ENCODE results near the gene CCDC34. TPM values are rescaled to one million over a fixed set of nuclear protein-coding genes. Genes with fewer than 3 reads are reported as not detected.

CCDC34 gene
- polyA plus RNA-seq, 5 donors = 17.2 to 32.9 (median 21.3) TPM

- no peak for DNase-seq
These were observed 32.7 kb upstream of the CCDC34 start for GRCh38 chr11:27395556-27396258.

- no peak for DNase-seq
These were observed 31.8 kb upstream of the CCDC34 start for GRCh38 chr11:27394781-27395228.

DNA sequence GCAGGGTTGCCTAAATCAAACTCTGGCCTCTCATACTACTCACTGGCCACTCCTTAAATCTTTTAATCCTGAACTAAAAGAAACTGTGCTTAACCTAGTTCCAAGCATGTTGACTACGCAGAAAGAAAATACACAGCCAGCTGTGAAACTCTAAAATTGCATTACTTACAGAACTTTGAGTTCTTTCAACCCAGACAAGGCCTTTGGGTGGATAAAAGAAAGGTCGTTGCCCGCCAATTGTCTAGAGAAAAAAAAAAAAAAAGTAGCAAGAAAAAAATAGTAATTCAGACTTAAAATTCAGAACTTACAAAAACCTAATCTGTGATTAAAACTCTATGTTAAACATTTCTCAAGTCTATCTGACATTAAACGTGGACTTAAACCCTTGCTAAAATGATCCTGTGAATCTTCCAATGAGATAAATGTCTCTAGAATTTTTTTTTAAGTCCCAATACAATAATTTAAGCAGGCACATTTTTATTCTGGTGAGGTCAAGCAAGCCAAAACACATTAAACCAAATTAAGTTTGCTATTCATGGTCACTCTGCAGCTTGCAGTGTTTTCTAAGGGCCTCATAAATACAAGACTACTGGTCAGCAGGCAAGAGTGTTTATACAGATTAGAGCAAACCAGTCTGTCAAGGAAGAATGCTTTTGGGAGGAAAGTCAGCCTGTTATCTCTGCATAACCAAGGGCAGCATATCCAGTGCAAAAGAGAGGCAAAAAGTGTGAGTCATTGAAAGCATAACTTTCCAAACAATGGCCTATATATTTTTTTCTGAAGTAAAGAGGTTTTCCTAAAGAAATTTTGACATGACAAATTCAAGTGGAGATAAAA, 29.5 kb upstream of the CCDC34 start:
- no peak for DNase-seq

GRCh38 chr11:27391331-27392015, 28.5 kb upstream of the CCDC34 start:
- no peak for DNase-seq

DNA sequence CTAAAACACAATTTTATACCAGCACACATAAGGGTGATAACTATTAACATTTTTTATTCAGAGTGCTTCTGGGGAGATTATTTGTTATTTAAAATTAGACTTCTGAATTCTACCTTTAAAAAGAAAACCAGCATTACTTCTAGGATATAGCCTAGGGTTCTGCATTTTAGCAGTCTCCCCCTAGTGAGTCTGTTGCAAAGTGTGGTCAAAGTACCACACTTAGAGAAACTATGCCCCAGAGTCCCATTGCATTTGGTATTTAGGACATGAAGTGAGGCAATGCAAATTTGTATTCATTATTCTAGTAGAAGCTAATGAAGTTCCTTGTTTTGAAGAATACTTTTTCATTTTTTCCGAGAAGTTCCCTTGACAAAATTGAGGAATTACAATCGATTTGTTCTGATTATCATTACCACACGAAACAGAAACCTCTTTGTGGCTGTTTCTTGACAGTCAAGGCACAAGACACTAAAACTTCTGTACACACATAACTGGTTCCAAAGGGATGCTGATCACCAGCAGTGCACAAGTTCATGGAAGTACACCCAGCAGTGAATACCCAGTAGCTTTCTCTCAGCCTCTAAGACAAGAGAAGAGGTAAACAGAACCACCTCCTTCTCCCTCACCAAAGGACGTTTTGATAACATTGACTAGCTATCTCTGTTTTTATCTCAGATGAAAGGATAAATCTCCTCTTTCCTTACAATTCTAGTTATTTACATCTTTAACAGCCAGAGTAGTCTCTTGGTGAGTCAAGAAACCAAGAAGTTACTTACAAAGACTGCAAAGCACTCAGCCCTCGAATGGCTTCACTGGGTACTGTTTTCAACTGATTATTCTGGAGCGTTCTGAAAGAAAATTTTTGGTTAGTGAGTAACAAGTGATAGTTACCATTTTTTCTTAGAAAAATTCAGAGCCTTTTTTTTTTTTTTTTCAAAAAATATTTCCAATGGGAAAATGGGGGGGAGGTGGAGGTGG, 27.6 kb upstream of the CCDC34 start:
- DNase-seq = no peak

DNA sequence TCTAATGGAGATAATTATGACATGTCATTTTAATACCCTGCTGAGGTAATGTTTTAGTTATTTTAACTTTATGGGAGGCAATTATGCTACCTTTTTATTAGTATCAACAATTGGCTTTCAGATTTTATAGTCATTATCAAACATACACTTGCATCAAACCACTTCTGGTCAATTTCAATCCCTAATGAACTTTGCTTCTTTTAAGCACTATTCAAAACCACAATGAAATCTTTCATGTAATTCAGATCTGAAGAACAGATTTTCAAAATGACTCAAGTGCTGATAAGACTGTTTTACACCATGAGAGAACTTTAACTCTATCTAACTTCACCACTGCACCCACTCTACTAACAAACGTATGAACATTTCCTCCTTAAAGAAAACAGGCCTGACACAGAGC, 25.9 kb upstream of the CCDC34 start:
- DNase-seq = no peak

- DNase-seq = no peak
These were observed 25.0 kb upstream of the CCDC34 start for GRCh38 chr11:27388001-27388400.

GRCh38 chr11:27387362-27387761, 24.3 kb upstream of the CCDC34 start:
- DNase-seq = no peak

DNA sequence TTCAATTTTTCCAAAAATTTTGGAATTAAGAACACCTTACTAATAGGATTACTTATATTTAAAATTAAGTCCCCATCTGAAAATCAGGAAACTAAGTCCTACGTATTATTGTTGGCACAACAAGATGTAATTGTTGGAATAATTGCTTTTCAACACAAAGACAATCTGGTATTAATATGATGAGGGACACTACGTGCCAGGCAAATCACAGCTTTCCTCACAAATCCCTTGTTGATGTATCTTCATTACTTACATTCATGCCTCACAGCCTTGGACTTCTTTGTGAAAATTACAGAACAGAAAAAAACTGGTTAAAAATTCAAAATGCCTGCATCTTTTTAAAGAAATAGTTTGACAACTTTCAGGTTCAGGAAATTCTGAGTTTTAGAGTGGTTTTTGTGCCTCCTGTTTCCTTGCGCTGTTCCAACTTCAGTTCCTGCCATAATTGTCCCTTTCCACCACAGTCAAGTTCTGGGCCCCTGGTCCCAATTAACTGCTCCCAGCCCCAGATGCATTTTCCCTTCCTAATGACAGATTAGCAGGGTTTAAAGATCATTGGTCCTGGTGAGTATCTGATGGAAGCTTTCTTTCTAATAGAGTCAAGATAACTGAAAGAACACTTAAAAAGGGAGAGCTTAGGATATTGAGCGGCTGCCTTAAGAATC, 23.3 kb upstream of the CCDC34 start:
- DNase-seq = no peak

DNA sequence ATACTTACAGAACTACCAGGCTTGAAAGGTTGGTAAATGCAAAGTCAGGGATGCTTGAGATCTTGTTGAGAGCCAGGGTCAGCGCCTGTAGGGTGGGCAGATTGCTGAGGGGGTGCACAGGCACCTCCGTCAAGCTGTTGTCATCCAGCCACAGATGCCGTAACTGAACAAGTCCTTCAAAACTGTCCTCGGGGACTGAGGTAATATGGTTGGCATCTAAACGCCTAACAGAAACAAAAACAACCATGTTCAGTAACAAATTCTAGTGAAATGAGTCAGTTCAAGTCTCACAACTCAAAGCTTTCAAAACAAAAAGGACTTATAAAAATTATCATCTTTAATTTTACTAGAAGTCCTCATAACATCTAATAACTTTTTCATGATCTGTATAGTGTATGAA, 22.2 kb upstream of the CCDC34 start:
- no peak for DNase-seq

DNA sequence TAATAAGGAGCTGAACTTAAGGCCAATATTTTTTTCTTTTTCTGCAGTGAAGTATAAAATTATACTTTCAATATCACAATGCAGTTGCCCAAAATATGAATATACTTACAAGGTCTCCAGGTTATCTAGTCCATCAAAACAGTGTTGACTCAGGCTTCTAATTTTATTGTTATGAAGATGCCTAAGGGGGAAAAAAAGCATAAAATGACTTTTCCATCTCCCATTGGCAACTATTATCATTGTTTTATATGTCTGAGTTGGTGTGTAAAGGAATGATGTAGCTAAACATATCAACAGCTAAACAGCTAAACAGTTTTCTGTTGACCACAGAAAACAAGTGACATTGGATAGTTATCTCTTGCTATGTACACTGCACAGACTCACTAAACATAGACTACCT, 21.2 kb upstream of the CCDC34 start:
- DNase-seq = no peak

- no peak for DNase-seq
These were observed 20.6 kb upstream of the CCDC34 start for GRCh38 chr11:27383645-27384044.

GRCh38 chr11:27381238-27381666, 18.2 kb upstream of the CCDC34 start:
- no peak for DNase-seq

- no peak for DNase-seq
These were observed 17.8 kb upstream of the CCDC34 start for GRCh38 chr11:27380771-27381170.

GRCh38 chr11:27379449-27379848, 16.4 kb upstream of the CCDC34 start:
- DNase-seq = no peak

DNA sequence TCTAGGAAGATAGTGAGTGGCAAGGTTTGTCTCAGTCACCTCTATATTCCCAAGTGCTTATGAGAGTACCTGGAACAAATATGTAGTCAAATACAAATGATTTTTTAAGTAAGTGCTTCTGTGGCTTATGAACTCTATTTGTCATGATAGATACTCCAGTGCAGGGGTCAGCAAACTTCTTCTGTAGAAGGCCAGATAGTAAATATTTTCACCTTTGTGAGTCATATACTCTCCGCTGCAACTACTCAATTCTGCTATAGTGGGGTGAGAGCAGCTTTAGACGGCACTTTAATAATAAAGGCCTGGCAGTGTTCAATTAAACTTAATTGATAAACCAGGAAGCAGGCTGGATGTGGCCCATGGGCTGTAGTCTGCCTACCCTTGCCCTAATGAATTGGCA, 12.4 kb upstream of the CCDC34 start:
- no peak for DNase-seq

- DNase-seq = no peak
These were observed 11.0 kb upstream of the CCDC34 start for GRCh38 chr11:27373856-27374602.

GRCh38 chr11:27373392-27373791, 10.4 kb upstream of the CCDC34 start:
- no peak for DNase-seq

DNA sequence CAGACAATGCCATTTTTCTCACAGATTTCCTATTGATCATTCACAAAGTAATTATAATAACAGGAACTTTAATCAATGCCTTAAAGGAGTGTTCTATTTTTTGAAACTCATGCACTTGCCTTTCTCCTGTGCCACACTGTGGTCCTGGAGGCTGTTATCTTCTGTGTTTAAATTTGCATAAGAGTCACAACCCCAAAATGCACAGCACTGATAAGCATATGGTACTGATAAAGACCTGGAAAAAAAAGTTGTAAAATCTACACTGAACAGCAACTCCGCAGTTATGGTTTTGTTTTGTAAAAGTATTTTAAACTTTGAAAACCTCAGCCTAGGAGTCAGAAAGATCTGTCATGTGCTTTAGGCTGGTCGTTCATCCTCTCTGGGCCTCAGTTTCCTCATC, 9.1 kb upstream of the CCDC34 start:
- no peak for DNase-seq

- DNase-seq = no peak
These were observed 8.5 kb upstream of the CCDC34 start for GRCh38 chr11:27371489-27371888.
